H1 (cell line): ENCODE results near the gene FLG. TPM values are rescaled to one million over a fixed set of nuclear protein-coding genes. Genes with fewer than 3 reads are reported as not detected.
"Not testable (repeated sequence)": the region's sequence is repeated elsewhere in the genome, so short reads cannot be mapped to it uniquely, and the experiment has no call there.

Experiments
- CTCF ChIA-PET: fragments of 300-600 bp; sonication (Branson Sonifier 250); formaldehyde crosslinking; loops from one replicate; lab custom pipeline; 2021; ENCODE audit not compliant: partially characterized antibody; lab: Charles Lee
- POLR2A ChIA-PET: fragments of 300-600 bp; sonication (Branson Sonifier 250); formaldehyde crosslinking; loops from one replicate; lab custom pipeline; 2021; ENCODE audit warnings: inconsistent platforms; ENCODE audit not compliant: partially characterized antibody; lab: Charles Lee
- DNase-seq, 2 experiments: peaks; one replicate each; pipeline versions ENCODE4 v3.0.0 to v3.0.0-alpha.2; 2010 to 2022; ENCODE audit warnings: low spot score in 2 of 2, low read depth in 1 of 2, mixed read lengths in 1 of 2
- FAIRE-seq: peaks from 2 replicates; lab custom pipeline; 2011; peaks lifted over from hg19 to GRCh38; lab: Jason Lieb, UNC
- H2AFZ ChIP-seq: 2 replicates; pipeline ENCODE4 v1.8.1; 2012; ENCODE audit warnings: low read length, inconsistent platforms
- H2AK5ac ChIP-seq: 2 replicates; pipeline ENCODE4 v1.6.1; 2013; ENCODE audit warnings: low read depth, low read length
- H2BK120ac ChIP-seq: replicated peaks from 2 replicates; pipeline ENCODE3; 2013; ENCODE audit warnings: low read depth, low read length, inconsistent platforms
- H2BK12ac ChIP-seq: 2 replicates; pipeline ENCODE4 v1.6.1; 2013; ENCODE audit warnings: low read depth, low read length
- H2BK15ac ChIP-seq: 2 replicates; pipeline ENCODE4 v1.6.1; 2013; ENCODE audit warnings: low read length
- H2BK20ac ChIP-seq: 2 replicates; pipeline ENCODE4 v1.6.1; 2013; ENCODE audit warnings: low read length
- H2BK5ac ChIP-seq: 2 replicates; pipeline ENCODE4 v1.6.1; 2013; ENCODE audit warnings: low read depth, low read length
- H3K14ac ChIP-seq: 2 replicates; pipeline ENCODE4 v1.6.1; 2013; ENCODE audit warnings: inconsistent platforms; ENCODE audit not compliant: insufficient read length
- H3K18ac ChIP-seq: 2 replicates; pipeline ENCODE4 v1.6.1; 2013; ENCODE audit warnings: low read length; ENCODE audit errors: extremely low read depth
- H3K23ac ChIP-seq: 2 replicates; pipeline ENCODE4 v1.6.1; 2013; ENCODE audit warnings: inconsistent platforms; ENCODE audit not compliant: insufficient read length
- H3K23me2 ChIP-seq: 2 replicates; pipeline ENCODE4 v1.6.1; 2013; ENCODE audit warnings: low read depth, low read length
- H3K27ac ChIP-seq: 2 replicates; pipeline ENCODE4 v1.6.1; 2011; ENCODE audit warnings: low read depth, low read length, inconsistent platforms
- H3K27me3 ChIP-seq, 4 experiments: replicated peaks in 1 of 4; 1 replicate in 1 of 4; 2 replicates in 3 of 4; pipeline versions ENCODE4 v1.6.1 to v1.8.1; 2011 to 2013; ENCODE audit warnings: low read length in 3 of 4, mild to moderate bottlenecking in 3 of 4, inconsistent platforms in 2 of 4, mixed read lengths in 2 of 4, moderate library complexity in 1 of 4; ENCODE audit not compliant: control insufficient read depth in 3 of 4, insufficient read depth in 3 of 4; ENCODE audit errors: extremely low read depth in 1 of 4
- H3K36me3 ChIP-seq, 4 experiments: 2 replicates each; pipeline versions ENCODE4 v1.6.1 to v1.8.1; 2011 to 2013; ENCODE audit warnings: mild to moderate bottlenecking in 4 of 4, low read length in 3 of 4, moderate library complexity in 2 of 4, control low read depth in 1 of 4, inconsistent platforms in 1 of 4; ENCODE audit not compliant: insufficient read depth in 4 of 4, control insufficient read depth in 2 of 4
- H3K4ac ChIP-seq: replicated peaks from 2 replicates; pipeline ENCODE3; 2013; ENCODE audit warnings: low read length, low read depth, mixed read lengths, inconsistent platforms; ENCODE audit not compliant: insufficient read length
- H3K4me1 ChIP-seq, 4 experiments: replicated peaks in 1 of 4; 1 replicate in 1 of 4; 2 replicates in 3 of 4; pipeline versions ENCODE4 v1.6.1 to v1.8.1; 2011 to 2013; ENCODE audit warnings: low read length in 3 of 4, inconsistent platforms in 2 of 4, mixed read lengths in 1 of 4; ENCODE audit not compliant: insufficient read depth in 4 of 4, control insufficient read depth in 3 of 4
- H3K4me2 ChIP-seq, 2 experiments: 2 replicates each; pipeline versions ENCODE4 v1.6.1 to v1.8.1; 2011 to 2013; ENCODE audit warnings: low read depth in 2 of 2, low read length in 2 of 2, control low read depth in 1 of 2, inconsistent platforms in 1 of 2, mild to moderate bottlenecking in 1 of 2; ENCODE audit not compliant: insufficient read depth in 1 of 2
- H3K4me3 ChIP-seq, 4 experiments: fragments of 200-600, 300-600 bp in 1 of 4; sonication (generic), shearing (Covaris generic), sonication (Bioruptor Twin) in 1 of 4; 2 replicates each; pipeline versions ENCODE4 v1.5.1 to v1.8.1; 2011 to 2016; ENCODE audit warnings: low read length in 4 of 4, low read depth in 3 of 4, control low read depth in 2 of 4, inconsistent platforms in 2 of 4, mild to moderate bottlenecking in 2 of 4, mixed read lengths in 1 of 4, moderate library complexity in 1 of 4; ENCODE audit not compliant: insufficient read depth in 2 of 4; ENCODE audit errors: extremely low read depth in 1 of 4
- H3K56ac ChIP-seq: replicated peaks from 2 replicates; pipeline ENCODE3; 2013; ENCODE audit warnings: low read depth, mild to moderate bottlenecking, mixed read lengths, low read length, inconsistent platforms; ENCODE audit not compliant: insufficient read length
- H3K79me1 ChIP-seq: 2 replicates; pipeline ENCODE4 v1.6.1; 2013; ENCODE audit warnings: low read depth, low read length, control low read depth
- H3K79me2 ChIP-seq, 2 experiments: 2 replicates each; pipeline versions ENCODE4 v1.6.1 to v1.8.1; 2012 to 2013; ENCODE audit warnings: low read length in 2 of 2, mild to moderate bottlenecking in 2 of 2, inconsistent platforms in 1 of 2; ENCODE audit not compliant: insufficient read depth in 2 of 2, control insufficient read depth in 1 of 2
- H3K9ac ChIP-seq, 4 experiments: replicated peaks in 1 of 4; 1 replicate in 1 of 4; 2 replicates in 3 of 4; pipeline versions ENCODE4 v1.6.1 to v1.8.1; 2011 to 2013; ENCODE audit warnings: low read depth in 3 of 4, low read length in 3 of 4, control low read depth in 2 of 4, mild to moderate bottlenecking in 2 of 4, moderate library complexity in 2 of 4, inconsistent platforms in 1 of 4; ENCODE audit errors: extremely low read depth in 1 of 4
- H3K9me3 ChIP-seq, 2 experiments: 2 replicates each; pipeline versions ENCODE4 v1.6.1 to v1.8.1; 2012 to 2013; ENCODE audit warnings: mild to moderate bottlenecking in 2 of 2, moderate library complexity in 2 of 2, control low read depth in 1 of 2, inconsistent platforms in 1 of 2, low read depth in 1 of 2, low read length in 1 of 2, mixed read lengths in 1 of 2; ENCODE audit not compliant: insufficient read depth in 2 of 2
- H4K20me1 ChIP-seq, 2 experiments: replicated peaks in 1 of 2; 2 replicates each; pipeline versions ENCODE3 to v1.8.1; 2011 to 2013; ENCODE audit warnings: inconsistent platforms in 2 of 2, low read length in 2 of 2, mild to moderate bottlenecking in 1 of 2; ENCODE audit not compliant: insufficient read depth in 2 of 2, control insufficient read depth in 1 of 2
- H4K5ac ChIP-seq: 2 replicates; pipeline ENCODE4 v1.6.1; 2013; ENCODE audit warnings: low read length, low read depth, mixed read lengths, inconsistent platforms; ENCODE audit not compliant: insufficient read length
- H4K8ac ChIP-seq: 2 replicates; pipeline ENCODE4 v1.8.0; 2013; ENCODE audit warnings: mild to moderate bottlenecking, moderate library complexity, low read length, inconsistent platforms; ENCODE audit not compliant: insufficient read depth; ENCODE audit errors: extremely low read depth
- H4K91ac ChIP-seq: replicated peaks from 2 replicates; pipeline ENCODE3; 2013; ENCODE audit warnings: low read length, mixed read lengths, inconsistent platforms; ENCODE audit not compliant: insufficient read length
- WGBS, 2 experiments: shearing (Covaris generic) in 1 of 2; methylation state at CpG; one replicate each; pipeline versions ENCODE4 v1.1.6 to v1.1.7; 2013 to 2015; ENCODE audit warnings: low lambda C conversion rate in 2 of 2, mixed read lengths in 2 of 2, inconsistent platforms in 1 of 2, low coverage in 1 of 2, missing lambda C conversion rate in 1 of 2; ENCODE audit not compliant: insufficient replicate concordance in 2 of 2, insufficient coverage in 1 of 2, insufficient read length in 1 of 2; ENCODE audit errors: extremely low coverage in 1 of 2, missing lambda C conversion rate in 1 of 2; 5-methylcytosine and 5-hydroxymethylcytosine counted together
- polyA plus RNA-seq, 7 experiments: library from polyadenylated mRNA; depleted of rRNA in 3 of 7; stranded (reverse) in 5 of 7; unstranded in 2 of 7; fragments of >200 nt in 5 of 7; fragments of 200-250 nt in 2 of 7; gene quantifications; 1 replicate in 5 of 7; 2 replicates in 1 of 7; 4 replicates in 1 of 7; pipeline versions ENCODE4 v1.2.1 to v1.2.3, GENCODE V29; 2011 to 2013; ENCODE audit warnings: missing spikeins in 2 of 7, mixed read lengths in 2 of 7
- total RNA-seq: library from RNA; stranded (reverse); fragmentation: NEBNext Ultra II Directional; extraction: Animal tissue kit (Norgen Biotek cat#: 25700); gene quantifications from 2 replicates; pipeline ENCODE4 v1.2.1, GENCODE V29; 2021

The FLG gene
- total and polyA plus RNA-seq, 2 of the 8 experiments (the other 6 are each of a cell fraction or from before 2014, with no cell fraction given) = not detected

- H3K4me1 ChIP-seq, H2AK5ac ChIP-seq, H3K36me3 ChIP-seq, CTCF ChIA-PET, H3K79me1 ChIP-seq, H3K4ac ChIP-seq, H2BK12ac ChIP-seq, H3K23me2 ChIP-seq, H3K4me3 ChIP-seq, H2BK5ac ChIP-seq, H4K8ac ChIP-seq, H4K5ac ChIP-seq, H3K14ac ChIP-seq, H3K4me2 ChIP-seq, H3K56ac ChIP-seq, DNase-seq, H3K27ac ChIP-seq, H3K9ac ChIP-seq, H2AFZ ChIP-seq, POLR2A ChIA-PET, H2BK20ac ChIP-seq, H2BK15ac ChIP-seq, H3K23ac ChIP-seq, H3K27me3 ChIP-seq, H4K20me1 ChIP-seq, H2BK120ac ChIP-seq, H3K79me2 ChIP-seq, H4K91ac ChIP-seq, FAIRE-seq, H3K18ac ChIP-seq: not testable (repeated sequence)
- 69% methylated on average over 16 of the region's 17 CpGs; no CpG with 5 or more reads in 1 of the 2 experiments for WGBS, 2 experiments
- H3K9me3 ChIP-seq = peaks cover 56 to 84% of the 10 kb centered on the region in 2 experiments
These were observed 15.6 kb downstream of the FLG start for GRCh38 chr1:152309320-152309901.

- H2AFZ ChIP-seq, POLR2A ChIA-PET: not testable (repeated sequence)
These were observed 16.3 kb downstream of the FLG start for GRCh38 chr1:152308758-152309157.

More at GRCh38 chr1:152308758-152309157, 16.3 kb downstream of the FLG start:
- H4K91ac ChIP-seq, H3K4me1 ChIP-seq, H3K4ac ChIP-seq, H3K27me3 ChIP-seq, H3K18ac ChIP-seq, H3K4me3 ChIP-seq, CTCF ChIA-PET, H3K23ac ChIP-seq, H3K36me3 ChIP-seq, H4K5ac ChIP-seq, H2BK5ac ChIP-seq, H3K4me2 ChIP-seq, DNase-seq, H3K79me2 ChIP-seq, H3K79me1 ChIP-seq, H3K27ac ChIP-seq, H3K9ac ChIP-seq, H4K8ac ChIP-seq, H2AK5ac ChIP-seq, FAIRE-seq, H2BK15ac ChIP-seq, H2BK12ac ChIP-seq, H3K56ac ChIP-seq, H2BK20ac ChIP-seq, H4K20me1 ChIP-seq, H3K23me2 ChIP-seq, H3K14ac ChIP-seq, H2BK120ac ChIP-seq: not testable (repeated sequence)
- peaks cover 50 to 82% of the 10 kb centered on the region in 2 experiments for H3K9me3 ChIP-seq
- 80% methylated on average over 7 of the region's 7 CpGs; no CpG with 5 or more reads in 1 of the 2 experiments for WGBS, 2 experiments
